HAP-1 (cell line): ENCODE measurements around the gene WDR3.

Source experiments
- DNase-seq, 2 experiments: peaks; one replicate each; pipeline ENCODE4 v3.0.0-alpha.2; 2016 to 2020; ENCODE audit warnings: low spot score in 2 of 2
- H3K27me3 ChIP-seq: fragments of 250-450 bp; sonication (Bioruptor Pico); 2 replicates; pipeline ENCODE4 v1.5.1; 2020; ENCODE audit warnings: low read depth, mild to moderate bottlenecking, moderate library complexity
- H3K36me3 ChIP-seq: fragments of 250-450 bp; sonication (Bioruptor Pico); replicated peaks from 2 replicates; pipeline ENCODE4 v1.5.1; 2020; ENCODE audit warnings: mild to moderate bottlenecking
- H3K4me1 ChIP-seq: fragments of 250-450 bp; sonication (Bioruptor Pico); 2 replicates; pipeline ENCODE4 v1.5.1; 2020; ENCODE audit warnings: mild to moderate bottlenecking
- H3K4me3 ChIP-seq: fragments of 250-450 bp; sonication (Bioruptor Pico); 2 replicates; pipeline ENCODE4 v1.5.1; 2020; ENCODE audit warnings: mild to moderate bottlenecking, moderate library complexity
- H3K9me3 ChIP-seq: fragments of 250-450 bp; sonication (Bioruptor Pico); 2 replicates; pipeline ENCODE4 v1.5.1; 2020; ENCODE audit warnings: mild to moderate bottlenecking, moderate library complexity
- in situ Hi-C: fragments of 300-500 bp; cut with MboI; formaldehyde crosslinking; loops from 3 replicates; pipeline ENCODE4 v1.14.3; 2020; ENCODE audit warnings: low sequenced_read_pairs, inconsistent platforms, mixed read lengths

The WDR3 gene

DNA sequence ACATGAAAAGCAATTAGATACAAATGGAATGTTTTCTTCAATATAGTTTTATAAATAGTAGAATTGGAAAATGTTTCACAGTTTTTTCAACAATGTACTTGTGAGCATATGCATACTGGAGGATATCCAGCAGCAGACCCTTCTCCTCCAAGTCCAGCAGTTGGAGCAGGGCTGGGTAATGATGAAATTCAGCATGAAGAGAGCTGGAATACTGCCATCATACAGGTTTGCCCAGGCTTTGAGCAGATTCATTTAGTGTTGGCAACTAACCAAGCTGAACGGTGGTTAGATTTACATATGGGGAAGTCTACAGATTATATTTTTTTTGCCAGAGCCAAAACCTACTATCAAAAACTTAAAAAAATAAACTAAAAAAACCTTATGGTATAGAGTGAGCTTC lies 38.3 kb downstream of the WDR3 start:
- Histone ChIP-seq H3K36me3 (peaks cover 7% of the 10 kb centered on the region), H3K4me3 (no peak overlapping the region), H3K27me3 (no peaks in the 10 kb centered on the region), H3K9me3 (no peaks in the 10 kb centered on the region), H3K4me1 (peaks cover 5% of the 10 kb centered on the region; the same call in 1 of the 2 replicates)
- in situ Hi-C loops = no loop called here
- DNase-seq = peak in 1 of 2 experiments; percentile 10

DNA sequence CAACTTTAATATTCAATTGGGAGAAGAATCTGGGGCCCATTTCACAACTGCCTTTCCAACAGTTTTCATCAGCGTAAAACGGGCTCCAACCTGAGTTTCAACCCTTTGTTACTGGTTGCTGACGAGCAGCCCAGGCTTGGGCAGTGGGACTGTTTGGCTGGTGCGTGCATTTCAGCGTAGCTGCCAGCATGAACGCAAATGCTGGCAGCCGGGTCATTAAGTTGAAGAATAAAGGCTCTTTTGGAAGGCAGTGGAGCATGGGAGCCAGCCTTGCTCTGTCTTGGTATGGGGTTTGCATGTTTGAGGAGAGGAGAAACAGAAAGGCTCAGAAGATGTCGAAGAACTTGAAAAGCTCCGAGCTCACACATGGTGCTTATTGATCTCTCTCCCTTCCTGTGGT lies 40.7 kb downstream of the WDR3 start:
- in situ Hi-C loops = no loop called here
- no peak for DNase-seq

DNA sequence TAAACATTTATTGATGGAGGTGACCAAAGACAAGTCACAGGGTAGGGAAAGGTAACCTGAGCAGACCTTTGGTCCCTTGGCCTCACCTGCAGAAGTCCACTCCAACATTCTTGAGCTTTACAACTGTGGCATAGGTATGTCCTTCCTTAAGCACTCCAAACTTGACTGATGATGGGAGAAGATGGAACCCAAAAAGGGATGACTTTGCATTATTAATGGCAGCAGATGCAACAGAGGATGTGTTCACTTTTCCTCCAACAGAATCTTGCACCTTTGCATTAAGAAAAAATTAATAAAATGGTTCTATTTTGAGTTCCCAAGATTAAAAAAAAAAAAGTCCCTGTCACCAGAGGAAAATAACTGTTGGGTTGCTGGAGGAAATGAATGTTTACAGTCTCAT lies 42.2 kb downstream of the WDR3 start:
- Histone ChIP-seq H3K4me3 (no peak overlapping the region), H3K27me3 (no peaks in the 10 kb centered on the region), H3K4me1 (peaks cover 5% of the 10 kb centered on the region; the same call in 1 of the 2 replicates), H3K9me3 (no peaks in the 10 kb centered on the region), H3K36me3 (no peaks in the 10 kb centered on the region)
- in situ Hi-C loops = no loop called here
- no peak for DNase-seq

More for the DNA sequence above, 40.7 kb downstream of the WDR3 start:
- no peaks in the 10 kb centered on the region for H3K27me3 ChIP-seq
- no peak overlapping the region for H3K4me3 ChIP-seq
- H3K9me3 ChIP-seq = no peaks in the 10 kb centered on the region
- peaks cover 7% of the 10 kb centered on the region; the same call in 1 of the 2 replicates for H3K36me3 ChIP-seq
- H3K4me1 ChIP-seq = peaks cover 5% of the 10 kb centered on the region; the same call in 1 of the 2 replicates

DNA sequence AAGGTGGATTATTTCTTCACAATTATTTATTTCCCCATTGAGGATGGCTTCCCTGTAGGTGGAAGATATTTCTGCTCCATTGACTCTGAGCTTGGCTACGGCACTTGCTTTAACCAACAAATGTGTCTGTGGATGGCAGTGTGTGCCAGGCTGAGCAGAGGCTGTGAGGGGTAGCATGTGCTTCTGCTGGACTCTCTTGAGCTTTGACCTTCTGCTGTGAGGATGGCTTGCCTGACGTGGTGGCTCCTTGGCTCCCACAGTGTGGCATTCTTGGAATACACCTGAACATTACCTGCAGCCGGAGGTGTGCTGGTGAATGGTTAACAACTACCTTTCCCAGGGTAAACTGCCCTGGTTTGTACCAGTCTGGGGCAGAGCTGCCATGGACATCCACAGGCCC lies 46.8 kb downstream of the WDR3 start:
- no peak overlapping the region for H3K4me3 ChIP-seq
- no peaks in the 10 kb centered on the region for H3K4me1 ChIP-seq
- no peaks in the 10 kb centered on the region for H3K27me3 ChIP-seq
- H3K9me3 ChIP-seq = no peaks in the 10 kb centered on the region
- DNase-seq = no peak
- H3K36me3 ChIP-seq = no peaks in the 10 kb centered on the region
- in situ Hi-C loops = no loop called here

DNA sequence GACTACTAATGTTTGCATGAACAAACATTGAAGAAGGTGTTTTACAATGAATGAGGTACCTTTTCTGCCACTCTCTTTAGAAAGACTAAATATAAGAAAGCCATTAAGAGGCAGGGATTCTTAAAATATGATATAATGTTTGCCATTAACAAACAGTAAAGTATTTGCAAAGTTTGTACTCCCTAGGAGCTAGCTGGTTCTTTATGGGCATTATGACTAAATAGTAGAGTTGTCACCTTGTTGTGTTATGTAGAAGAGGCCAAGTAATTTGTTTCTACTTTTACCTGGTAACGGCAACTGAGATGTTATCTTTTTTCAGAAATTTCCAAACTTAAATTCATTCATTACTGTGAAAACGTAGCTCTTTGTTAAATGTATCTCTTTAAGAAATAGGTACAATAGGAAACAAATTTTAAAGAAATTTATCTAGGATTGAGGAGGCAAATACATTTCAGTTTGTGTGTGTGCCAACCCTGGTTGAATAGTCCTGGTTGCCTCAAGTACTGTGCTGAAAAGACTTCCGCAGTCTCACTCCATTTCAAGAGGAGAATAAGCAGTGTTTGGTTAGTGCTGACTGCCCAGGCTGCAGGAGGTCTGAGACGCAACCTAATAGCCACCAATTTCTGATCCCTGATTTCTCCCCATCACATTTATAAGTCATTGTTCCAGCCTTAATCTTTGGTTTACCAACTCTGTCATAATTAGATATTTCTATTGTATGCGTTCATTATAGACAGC lies 52.1 kb downstream of the WDR3 start:
- no peaks in the 10 kb centered on the region for H3K9me3 ChIP-seq
- in situ Hi-C loops = no loop called here
- DNase-seq = no peak
- H3K36me3 ChIP-seq = no peaks in the 10 kb centered on the region
- H3K27me3 ChIP-seq = peaks cover 3% of the 10 kb centered on the region
- H3K4me3 ChIP-seq = no peak overlapping the region
- H3K4me1 ChIP-seq = no peaks in the 10 kb centered on the region

DNA sequence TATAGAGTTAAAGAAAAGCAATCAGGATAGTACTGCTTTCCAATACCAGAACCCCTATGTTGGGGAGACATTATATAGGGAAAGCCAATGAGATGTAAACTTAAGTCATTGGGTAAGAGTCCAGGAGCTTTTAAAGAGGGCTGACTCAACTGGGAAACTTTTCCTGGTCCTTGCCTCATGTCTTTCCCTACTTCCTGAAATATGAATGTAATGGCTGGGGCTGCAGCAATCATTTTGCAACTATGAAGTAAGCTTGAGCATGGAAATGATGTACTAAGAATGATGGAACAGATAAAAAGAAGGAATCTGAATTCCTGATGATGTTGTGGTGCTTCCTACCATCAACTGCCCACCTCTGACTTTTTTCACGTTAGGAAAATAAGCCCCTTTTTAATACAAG lies 55.7 kb downstream of the WDR3 start:
- in situ Hi-C loops = no loop called here
- Histone ChIP-seq H3K9me3 (no peaks in the 10 kb centered on the region), H3K4me3 (no peak overlapping the region), H3K4me1 (no peaks in the 10 kb centered on the region), H3K27me3 (peaks cover 3% of the 10 kb centered on the region), H3K36me3 (no peaks in the 10 kb centered on the region)
- no peak for DNase-seq

DNA sequence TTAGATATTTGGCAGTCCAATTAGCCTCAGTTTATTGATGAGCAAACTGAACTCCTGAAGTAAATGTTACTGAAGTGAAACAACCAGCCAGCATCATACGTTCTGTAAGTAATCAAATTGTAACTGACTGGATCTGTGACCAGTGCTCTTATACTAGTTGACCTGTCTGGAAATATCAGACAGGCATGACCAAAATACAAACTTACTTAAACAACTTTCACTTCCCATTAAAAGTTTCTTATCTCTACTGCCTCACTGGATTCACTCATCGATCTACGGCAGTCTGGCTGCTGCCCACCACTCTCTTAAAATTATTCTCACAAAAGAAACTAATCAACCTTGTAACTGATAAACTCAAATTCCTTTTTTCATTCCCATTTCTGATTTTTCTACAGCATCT lies 56.4 kb downstream of the WDR3 start:
- no peak overlapping the region for H3K4me3 ChIP-seq
- in situ Hi-C loops = no loop called here
- H3K36me3 ChIP-seq = no peaks in the 10 kb centered on the region
- no peaks in the 10 kb centered on the region for H3K9me3 ChIP-seq
- no peak for DNase-seq
- peaks cover 3% of the 10 kb centered on the region for H3K27me3 ChIP-seq
- H3K4me1 ChIP-seq = no peaks in the 10 kb centered on the region

DNA sequence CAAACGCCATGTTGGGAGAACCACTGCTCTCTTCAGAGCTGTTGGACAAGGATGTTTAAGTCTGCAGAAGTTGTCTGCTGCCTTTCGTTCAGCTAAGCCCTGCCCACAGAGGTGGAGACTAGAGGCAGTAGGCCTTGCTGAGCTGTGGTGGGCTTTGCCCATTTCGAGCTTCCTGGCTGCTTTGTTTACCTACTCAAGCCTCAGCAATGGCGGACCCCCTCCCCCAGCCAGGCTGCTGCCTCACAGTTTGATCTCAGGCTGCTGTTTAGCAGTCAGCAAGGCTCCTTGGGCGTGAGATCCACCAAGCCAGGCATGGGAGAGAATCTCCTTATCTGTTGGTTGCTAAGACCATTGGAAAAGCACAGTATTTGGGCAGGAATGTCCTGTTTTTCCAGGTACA lies 74.8 kb downstream of the WDR3 start:
- Histone ChIP-seq H3K36me3 (no peaks in the 10 kb centered on the region), H3K4me1 (no peaks in the 10 kb centered on the region), H3K9me3 (no peaks in the 10 kb centered on the region), H3K4me3 (no peak overlapping the region), H3K27me3 (no peaks in the 10 kb centered on the region)
- no peak for DNase-seq
- in situ Hi-C loops = no loop called here

DNA sequence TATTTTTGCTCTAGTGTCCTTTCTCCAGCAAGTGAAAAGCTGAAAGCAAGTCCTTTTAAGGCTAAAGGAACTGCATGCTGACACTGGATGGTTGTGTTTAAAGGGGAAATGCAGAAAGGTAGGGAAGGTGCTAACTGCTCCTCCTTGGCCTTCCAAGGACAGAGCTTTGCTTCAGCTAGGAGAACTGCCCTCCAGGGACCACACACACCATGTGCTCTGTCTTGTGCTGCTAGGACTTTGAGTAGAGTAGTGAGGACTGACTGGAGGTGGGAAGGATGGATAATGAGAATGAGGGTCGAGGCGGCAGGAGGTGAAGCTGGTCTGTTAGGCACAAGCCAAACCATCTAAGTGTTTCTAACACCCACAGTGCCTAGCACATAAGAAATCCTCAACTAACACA lies 77.9 kb downstream of the WDR3 start:
- no peaks in the 10 kb centered on the region for H3K27me3 ChIP-seq
- H3K36me3 ChIP-seq = no peaks in the 10 kb centered on the region
- in situ Hi-C loops = no loop called here
- no peak overlapping the region for H3K4me3 ChIP-seq
- no peak for DNase-seq
- no peaks in the 10 kb centered on the region for H3K4me1 ChIP-seq
- H3K9me3 ChIP-seq = no peaks in the 10 kb centered on the region

DNA sequence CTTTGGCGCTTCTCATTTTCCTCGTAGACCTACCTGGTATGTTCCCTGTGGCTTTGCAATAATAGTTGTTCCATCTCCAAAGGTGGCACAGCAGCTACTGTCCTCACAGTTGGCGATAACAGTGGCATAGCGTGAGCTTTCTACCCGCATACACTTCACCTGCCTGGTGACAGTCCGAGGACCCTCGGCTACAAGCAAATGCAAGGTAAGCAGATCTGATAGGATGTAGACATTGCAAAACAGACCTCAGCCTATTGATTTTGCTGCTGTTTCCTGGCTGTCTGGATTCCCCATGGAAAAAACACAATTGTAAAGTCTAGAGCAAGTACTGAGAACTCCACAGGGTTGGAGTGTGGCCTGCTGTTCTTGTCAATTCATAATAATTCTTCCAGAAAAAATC lies 78.5 kb downstream of the WDR3 start:
- in situ Hi-C loops = no loop called here
- no peak overlapping the region for H3K4me3 ChIP-seq
- DNase-seq = no peak
- H3K9me3 ChIP-seq = no peaks in the 10 kb centered on the region
- no peaks in the 10 kb centered on the region for H3K4me1 ChIP-seq
- H3K36me3 ChIP-seq = no peaks in the 10 kb centered on the region
- H3K27me3 ChIP-seq = no peaks in the 10 kb centered on the region; the same call in 1 of the 2 replicates

DNA sequence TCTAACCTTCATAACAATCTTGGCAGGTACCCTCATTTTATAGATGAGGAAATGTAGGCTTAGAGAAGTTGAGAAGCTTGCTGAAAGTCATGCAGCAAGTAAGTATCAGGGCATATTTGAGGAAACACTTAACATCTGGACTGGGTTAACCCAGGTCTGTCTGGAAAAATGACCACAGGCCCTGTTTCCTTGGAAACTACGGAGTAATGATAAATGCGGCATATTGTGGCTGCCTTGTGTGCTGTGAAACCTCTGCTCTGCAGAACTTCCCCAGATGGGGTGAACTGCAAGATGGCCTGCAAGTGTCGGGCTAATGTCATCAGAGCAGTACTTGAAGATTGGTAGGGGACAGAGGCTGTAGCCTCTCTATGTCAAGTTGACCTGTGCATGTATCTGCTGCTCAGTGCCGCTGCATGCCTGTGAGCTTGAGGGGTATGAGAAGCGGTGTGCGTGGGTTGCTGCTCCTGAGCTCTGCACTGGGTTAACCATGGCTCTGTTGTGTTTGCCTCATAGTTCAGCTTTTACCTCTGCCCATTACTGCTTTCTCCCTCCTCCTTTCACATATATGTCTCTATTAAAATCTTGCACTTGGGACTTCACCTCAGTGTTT lies 83.1 kb downstream of the WDR3 start:
- Histone ChIP-seq H3K4me1 (no peaks in the 10 kb centered on the region), H3K36me3 (no peaks in the 10 kb centered on the region), H3K27me3 (peaks cover 5% of the 10 kb centered on the region; the same call in 1 of the 2 replicates), H3K9me3 (no peaks in the 10 kb centered on the region), H3K4me3 (no peak overlapping the region)
- in situ Hi-C loops = no loop called here
- DNase-seq = no peak

DNA sequence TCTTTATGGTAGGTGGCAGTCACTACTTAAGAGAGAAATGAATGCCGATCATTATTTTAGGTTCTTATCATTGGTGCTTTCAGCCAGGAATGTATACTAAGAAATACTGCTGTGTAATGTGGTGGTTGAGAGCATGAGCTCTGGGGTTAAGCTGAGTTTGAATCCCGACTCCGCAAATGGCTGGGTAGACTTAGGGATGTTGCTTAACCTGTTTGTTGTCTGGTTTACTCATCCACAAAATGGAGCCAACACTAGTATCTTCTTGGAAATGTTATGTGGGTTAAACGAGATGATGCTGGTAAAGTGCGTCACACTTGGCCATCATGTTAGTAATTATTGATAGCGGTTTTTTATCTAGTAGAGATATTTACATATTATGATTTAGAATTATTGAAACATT lies 83.8 kb downstream of the WDR3 start:
- Histone ChIP-seq H3K27me3 (peaks cover 5% of the 10 kb centered on the region; the same call in 1 of the 2 replicates), H3K4me3 (no peak overlapping the region), H3K36me3 (no peaks in the 10 kb centered on the region), H3K4me1 (no peaks in the 10 kb centered on the region), H3K9me3 (no peaks in the 10 kb centered on the region)
- DNase-seq = no peak
- in situ Hi-C loops = no loop called here

DNA sequence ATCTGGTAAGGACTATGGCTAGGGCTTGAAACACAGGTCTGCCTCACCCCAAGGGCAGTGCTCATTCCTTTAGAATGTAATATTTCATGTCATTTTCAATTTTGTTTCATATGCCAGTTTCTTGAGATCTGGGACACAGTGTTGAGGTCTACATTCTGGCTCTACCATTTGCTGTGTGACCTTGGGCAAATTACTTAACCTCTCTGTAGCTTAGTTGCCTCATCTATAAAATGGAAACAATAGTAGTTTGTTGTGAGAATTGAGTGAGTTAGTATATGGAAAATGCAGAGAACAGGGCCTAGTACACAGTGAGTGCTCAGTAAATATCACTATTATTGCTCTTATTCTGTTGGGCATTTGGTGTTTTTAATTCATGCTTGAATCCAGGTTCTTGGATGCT lies 84.4 kb downstream of the WDR3 start:
- H3K27me3 ChIP-seq = peaks cover 5% of the 10 kb centered on the region; the same call in 1 of the 2 replicates
- H3K4me1 ChIP-seq = no peaks in the 10 kb centered on the region
- no peaks in the 10 kb centered on the region for H3K36me3 ChIP-seq
- no peak for DNase-seq
- H3K4me3 ChIP-seq = no peak overlapping the region
- no peaks in the 10 kb centered on the region for H3K9me3 ChIP-seq
- in situ Hi-C loops = no loop called here
